Stimulated activated CD8-positive, alpha-beta memory T cell treated with anti-CD3 and anti-CD28 coated beads, Interleukin-2, amount 100 ng/mL, for 48 hours (primary cell): ENCODE measurements around the gene RFPL3.
"Not testable (repeated sequence)": the region's sequence is repeated elsewhere in the genome, so short reads cannot be mapped to it uniquely, and the experiment has no call there.

Experiments used
- DNase-seq, 2 donors: peaks; one replicate each; pipeline ENCODE4 v3.0.0-alpha.2; 2020; ENCODE audit warnings: low read depth in 2 of 2

RFPL3 gene

DNA sequence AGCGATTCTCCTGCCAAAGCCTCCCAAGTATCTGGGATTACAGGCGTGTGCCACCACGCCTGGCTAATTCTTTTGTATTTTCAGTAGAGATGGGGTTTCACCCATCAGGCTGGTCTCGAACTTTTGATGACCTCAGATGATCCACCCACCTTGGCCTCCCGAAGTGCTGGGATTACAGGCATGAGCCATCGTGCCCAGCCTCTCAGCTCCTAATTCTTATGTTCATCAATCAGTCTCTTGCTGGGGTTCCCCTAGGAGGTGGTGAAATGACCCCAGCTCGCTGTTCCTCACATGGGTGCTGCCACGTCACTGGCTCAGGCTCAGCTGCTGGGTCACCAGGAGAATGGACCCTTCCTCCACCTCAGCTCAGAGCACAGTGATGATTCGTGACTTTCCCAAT is at the start of gene RFPL3:
TSS of gene RFPL3 (plus strand) at position 301 of the 400 bp plus-strand sequence. CDS start 205 bp downstream, outside the sequence.
- DNase-seq = not testable (repeated sequence)

DNA sequence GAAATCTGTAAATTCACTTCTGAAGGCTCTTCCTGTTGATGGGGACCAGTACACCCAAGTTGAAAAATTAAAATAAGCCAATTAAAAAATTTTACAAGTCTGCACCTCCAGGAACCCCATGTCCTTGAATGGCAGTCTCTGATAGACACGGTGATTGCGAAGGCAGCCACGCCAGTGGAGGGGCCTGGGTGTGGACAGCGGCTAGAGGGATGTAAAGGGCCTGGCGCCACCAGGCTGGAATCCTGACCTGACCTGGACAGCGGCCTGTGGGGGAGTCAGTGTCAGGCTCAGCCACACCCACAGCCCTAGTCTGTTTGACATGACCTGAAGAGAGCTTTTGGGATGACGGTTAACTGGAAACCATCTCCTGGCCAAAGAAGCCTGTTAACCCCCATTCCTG is 49.5 kb upstream of the RFPL3 start:
- no peak for DNase-seq

DNA sequence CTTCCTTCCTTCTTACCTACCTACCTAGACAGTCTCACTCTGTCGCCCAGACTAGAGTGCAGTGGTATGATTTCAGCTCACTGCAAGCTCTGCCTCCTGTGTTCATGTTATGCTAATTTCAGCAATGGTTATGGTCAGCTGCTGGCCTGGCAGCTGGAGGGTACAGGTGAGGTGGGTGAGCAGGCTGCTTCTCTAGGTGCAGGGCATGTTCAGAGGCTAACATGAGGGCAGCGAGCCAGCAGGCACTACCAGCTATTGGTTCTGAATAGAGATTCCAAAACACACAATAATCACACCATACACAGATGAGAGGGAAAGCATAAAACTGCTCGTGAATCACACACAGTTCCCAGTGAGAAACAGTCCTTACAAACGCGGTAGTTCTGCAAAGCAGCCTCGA is 48.7 kb upstream of the RFPL3 start:
- no peak for DNase-seq

DNA sequence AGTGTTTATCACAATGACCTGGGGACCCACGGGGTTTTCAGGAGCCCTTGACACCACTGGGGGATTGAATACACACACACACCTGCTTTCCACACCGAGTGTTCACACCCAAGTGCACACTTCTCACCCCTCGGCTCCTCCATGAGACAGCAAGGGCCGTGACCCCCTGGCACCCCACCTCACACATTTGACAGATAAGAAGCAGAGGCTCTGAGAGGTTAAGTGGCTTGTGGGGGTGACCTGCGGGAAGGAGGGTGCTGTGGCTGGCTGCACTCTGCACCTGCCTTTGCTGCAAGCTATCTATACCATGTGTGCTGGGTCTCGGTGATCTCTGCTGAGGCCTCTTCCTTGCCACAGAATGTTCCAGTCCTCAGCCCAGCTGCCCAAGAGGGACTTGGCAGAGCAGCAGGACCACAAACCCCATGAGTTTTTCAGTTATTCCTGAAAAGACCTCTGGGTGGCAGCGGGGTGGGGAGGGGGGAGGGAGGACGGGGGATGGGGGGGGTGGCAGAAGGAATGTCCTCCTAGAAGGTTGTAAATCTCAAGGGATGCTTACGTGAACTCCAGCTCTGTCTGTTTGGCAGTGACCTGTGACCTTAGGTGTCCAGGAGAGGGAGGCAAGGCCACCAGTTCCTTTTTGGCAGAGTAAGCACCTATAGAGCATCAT is 47.9 kb upstream of the RFPL3 start:
- no peak for DNase-seq

DNA sequence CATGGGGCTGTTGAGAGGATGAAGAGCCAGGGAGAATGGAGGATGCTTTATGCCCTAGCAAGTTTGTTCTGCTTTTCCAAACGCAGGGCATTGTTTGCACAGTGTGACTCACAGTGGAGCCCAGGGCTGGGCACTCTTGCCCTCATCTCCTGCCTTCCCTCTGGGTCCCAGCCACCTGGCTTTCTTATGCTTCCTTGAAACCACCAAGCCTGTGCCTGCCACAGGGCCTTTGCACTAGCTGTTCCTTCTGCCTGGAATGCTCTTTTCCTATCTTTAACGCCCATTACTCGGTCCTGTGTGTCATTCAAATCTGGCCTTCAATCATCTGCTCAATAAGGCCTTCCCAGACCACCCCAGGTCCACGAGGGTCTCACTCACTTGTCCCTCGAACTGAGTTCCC is 46.9 kb upstream of the RFPL3 start:
- DNase-seq = no peak

DNA sequence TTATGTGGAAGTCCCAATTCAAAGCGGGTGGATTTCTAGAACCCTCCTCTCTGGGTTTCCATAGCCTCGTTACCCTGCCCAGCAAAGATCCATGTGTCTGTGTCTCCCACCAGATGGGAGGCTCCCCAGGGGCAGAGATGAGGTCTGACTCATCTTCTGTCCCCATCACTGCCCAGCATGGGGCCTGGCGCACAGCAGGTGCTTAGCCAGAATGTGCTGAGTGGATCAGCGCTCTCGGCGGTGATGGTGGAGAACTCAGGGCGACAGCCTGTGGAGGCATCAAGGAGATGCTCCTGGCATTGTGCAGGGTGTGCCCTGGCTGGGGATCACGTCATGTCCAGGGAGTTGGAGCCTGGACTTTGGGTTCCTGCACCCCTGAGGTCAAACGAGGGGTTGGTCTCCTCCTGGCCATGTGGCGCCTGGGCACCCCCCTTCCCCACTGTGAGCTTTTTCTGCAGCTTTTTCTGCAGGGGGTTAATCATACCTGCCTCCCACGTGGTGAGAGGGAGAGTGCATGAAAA is 46.1 kb upstream of the RFPL3 start:
- no peak for DNase-seq

DNA sequence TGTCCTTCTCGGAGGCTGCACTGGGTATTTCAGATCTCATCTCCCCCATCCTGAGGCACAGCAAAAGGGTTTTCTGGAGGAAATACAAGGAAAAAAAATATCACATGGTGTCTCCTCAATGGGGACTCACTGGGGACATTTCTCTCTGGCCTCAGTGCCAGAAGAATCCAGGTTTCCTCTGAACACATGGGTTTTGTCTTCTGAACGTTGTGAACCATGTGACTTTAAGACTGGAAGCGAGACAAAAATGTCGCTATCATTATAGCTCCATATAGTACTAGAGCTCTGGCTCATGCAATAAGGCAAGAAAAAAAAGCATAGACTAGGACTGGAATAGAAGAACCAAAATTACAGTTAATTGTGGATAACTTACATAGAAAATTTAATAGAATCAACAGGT is 44.9 kb upstream of the RFPL3 start:
- DNase-seq = no peak

DNA sequence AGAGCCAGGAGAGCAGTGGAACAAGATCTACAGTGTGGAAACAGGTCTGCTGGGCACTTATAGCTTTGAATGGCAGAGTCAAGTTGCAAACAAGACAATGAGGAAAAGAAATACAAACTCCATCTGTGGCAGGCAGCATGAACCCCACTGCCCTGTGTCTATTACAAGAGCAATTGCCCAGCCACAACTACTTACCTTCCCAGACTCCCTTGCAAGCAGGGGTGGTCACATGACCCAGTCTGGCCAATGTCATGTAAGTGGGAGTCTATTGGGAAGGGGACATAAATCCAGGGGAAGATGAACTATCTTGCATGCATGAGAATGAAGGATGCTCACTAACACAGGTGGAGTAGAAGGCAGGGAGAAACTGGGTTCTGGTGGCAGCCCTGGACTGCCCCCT is 44.1 kb upstream of the RFPL3 start:
- DNase-seq = no peak

DNA sequence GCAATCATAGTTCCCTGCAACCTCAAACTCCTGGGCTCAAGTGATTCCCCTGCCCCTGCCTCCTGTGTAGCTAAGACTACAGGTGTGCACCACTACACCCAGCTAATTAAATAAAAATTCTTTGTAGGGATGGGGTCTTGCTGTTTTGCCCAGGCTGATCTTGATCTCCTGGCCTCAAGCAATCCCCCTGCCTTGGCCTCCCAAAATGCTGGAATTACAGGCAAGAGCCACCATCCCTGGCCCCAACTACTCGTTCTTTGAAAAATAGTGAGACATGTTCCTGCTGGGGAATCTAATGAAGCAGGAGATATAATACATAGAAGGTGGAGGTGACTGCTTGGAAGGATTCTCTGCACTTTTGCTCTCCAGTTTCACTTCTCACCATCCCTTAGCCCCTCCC is 40.1 kb upstream of the RFPL3 start:
- DNase-seq = no peak

DNA sequence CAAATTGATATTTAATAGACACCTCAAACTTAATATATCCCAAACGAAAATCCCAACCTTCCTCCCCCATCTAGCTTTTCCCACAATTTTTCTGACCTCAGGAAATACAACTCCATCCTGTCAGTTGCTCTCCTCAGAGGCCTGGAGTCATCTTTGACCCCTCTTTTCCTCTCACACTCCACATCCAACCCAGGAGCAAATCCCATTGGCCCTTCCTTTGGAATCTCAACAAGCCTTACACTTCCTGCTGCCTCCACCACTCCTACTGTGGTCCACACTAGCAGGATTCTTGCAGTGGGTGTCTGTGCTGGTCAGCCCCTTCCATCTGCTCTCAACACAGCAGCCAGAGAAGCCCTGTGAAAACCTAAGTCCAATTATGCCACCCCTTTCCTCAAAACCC is 39.3 kb upstream of the RFPL3 start:
- no peak for DNase-seq

DNA sequence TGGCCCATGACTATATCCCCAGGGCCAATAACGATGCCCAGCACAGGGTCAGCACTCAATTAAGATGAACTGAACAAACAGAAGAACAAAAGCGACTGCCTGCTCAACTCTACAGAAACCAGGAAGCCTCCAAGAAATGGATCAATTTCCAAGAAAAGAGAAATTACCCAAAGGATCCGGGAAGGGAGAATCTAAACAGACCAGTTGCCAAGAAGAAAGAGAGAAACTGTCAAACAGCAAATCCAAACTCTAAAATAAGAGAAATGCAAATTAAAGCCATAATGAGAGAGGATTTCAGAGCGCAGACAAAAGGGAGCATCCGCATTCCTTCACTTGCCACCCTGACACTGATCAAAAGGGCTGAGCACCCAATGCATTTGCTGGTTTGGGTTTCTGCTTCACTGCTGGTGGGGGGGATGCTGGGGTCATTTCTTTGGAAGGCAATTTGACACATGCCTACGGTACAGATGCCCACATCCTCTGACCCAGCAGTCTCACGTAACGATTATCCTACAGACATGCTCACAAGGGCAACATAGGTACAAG is 37.7 kb upstream of the RFPL3 start:
- no peak for DNase-seq

DNA sequence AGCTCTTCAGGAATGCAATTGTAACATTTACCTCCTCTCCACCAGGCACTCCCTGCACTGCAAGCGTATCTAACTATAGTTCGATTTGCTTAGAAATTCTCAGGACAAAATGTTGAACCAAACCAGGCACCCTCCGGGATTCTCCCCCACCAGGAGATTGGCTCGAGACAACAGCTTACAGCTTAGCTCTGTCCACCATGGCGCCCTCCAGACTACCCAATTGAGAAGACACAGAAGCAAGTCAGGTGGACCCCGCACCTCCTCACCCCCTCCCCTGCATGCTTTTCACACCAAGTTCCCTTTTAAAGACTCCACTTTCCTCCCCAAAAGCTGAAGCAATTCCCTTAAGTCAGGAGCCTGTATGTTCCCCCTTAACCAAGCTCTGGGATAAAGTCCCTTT is 34.7 kb upstream of the RFPL3 start:
- no peak for DNase-seq

DNA sequence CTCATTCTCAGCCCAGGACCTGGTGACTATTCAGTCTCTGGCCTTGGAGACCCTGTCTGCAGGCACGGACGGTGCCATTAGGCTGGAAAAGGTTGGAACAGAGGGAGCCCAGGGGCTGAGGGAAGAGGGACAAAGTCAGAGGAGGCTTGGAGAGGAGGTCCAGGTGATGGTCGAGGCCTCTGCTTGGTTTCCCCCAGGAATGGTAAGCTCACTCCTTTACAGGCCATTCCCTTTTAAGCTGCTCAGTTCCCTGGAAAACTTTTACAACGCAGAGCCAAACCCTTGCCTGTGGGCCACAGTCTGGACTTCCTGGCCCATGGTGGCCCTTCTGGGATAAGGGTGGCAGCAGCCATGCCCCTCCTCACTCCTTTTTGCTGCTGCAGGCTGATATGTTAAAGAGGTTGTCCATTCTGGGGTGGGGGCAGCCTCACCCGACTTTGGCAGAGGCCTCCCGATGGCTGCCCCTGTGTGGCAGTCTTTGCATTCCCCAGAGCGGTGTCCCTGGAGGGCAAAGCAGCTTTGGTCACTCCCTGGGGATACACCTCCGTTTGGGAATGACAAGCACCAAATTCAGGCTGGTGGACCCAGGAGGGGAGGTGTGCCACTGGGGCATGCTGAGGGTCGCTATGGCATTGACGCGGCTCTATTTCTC is 34.0 kb upstream of the RFPL3 start:
- no peak for DNase-seq

DNA sequence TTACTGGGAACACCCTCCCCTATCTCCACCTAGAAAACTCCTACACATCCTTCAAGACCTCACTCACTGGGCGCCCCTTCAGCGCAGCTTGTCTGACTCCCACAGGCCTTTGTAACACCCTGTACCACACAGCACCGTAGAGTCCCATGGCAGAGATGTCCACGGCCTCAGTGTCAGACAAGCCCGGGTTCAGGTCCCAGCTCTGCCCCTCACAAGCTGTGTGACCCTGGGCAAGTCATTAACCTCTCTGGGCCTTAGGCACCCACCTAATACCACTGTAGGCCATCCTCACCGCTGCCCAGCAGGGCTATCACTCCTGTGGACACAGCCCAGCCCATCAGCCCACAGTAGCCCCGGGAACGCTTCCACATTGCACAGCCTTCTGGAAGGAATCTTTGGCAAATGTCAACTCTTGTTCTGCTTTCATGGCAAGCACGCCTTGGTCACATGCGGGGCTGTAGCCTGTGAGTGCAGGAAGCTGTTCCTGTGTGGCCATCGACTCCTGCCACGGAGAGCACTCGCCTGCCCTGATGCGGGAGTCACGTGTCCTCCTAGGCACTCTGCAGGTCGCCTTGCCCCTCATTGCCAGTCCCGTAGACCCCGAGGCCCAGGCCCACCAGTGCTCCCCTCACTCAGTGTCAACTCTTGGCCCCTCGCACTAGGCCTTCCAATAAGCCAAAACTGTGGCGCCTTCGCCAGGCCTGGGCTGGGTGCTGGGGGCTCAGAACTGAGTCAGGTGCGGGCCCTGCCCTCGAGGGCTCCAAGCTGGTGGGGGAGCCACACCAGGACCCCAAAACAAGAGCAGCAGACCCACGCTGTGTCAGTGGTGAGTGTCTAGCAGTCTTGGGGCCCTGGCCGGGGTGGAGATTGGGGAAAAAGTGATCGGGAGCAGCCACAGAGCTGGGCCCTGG is 32.9 kb upstream of the RFPL3 start:
- no peak for DNase-seq

DNA sequence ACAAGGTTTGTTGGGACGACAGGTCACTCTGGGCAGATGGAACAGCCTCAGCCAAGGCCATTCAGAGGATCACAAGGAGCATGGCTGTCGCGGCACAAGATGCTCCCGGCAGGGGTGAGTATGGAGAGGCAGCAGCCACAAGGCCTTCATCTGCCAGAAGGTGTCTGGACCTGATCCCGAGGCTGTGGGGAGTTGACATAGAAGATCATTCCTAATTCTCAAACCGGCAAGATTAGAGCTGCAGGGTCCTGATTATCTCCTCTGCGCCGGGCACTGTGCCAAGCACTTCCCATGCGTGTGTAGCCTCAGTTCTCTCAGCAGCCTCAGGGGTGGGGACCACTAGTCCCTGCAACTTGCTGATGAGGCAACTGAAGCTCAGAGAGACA is 32.3 kb upstream of the RFPL3 start:
- DNase-seq = no peak

DNA sequence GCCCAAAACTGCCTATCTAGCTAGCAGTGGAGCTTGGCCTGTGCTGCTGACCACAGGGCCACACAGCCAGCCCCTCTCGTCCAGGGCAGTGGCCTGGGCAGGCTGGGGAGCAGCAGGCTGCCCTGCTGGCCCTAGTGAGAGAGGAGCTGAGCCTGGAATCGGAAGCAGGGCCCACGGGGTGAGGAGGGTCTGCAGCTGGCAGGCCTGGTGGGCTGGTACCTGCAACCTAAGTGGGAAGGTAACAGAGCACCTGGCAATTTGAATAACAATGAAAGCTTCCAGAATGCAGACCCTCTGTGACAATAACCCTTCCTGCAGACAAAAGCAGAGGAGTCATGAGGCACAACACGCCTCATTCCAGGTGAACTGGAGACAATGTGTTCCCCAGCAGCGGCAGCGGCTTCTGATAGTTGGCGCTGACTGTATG is 31.8 kb upstream of the RFPL3 start:
- no peak for DNase-seq

DNA sequence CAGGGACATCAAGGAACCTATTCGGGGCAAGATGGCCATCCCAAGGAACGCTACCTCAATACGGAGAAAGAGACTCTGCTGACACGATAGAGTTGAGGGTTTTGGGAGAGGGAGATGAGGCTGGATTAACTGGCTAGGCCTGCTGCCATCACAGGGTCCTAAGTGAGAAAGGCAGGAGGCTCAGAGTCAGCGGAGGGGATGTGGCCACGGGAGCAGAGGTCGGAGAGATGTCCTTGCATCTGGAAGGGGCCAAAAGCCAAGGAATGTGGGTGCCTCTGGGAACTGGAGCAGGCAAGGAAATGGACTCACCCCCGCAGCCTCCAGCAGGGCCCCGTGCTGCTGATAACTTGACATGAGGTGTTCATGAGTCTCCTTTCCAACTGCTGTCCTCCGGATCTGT is 31.0 kb upstream of the RFPL3 start:
- no peak for DNase-seq

DNA sequence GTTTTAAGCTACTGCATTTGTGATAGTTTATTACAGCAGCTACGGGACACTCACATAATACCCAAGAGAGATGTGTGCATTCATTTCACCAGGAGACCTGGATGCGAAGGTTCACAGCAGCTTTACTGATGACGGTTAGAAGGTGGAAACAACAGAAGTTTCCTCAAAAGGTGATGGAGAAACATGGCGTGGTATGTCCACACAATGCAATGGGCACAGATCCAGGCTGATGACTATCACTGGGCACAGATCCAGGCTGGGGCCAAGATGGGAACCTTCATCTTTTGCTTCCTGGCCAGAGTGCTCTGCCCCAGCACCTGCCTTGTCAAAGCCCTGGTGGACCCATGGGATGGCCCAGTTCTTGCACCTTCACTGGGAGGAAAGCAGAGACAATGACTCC is 30.6 kb upstream of the RFPL3 start:
- DNase-seq = no peak

DNA sequence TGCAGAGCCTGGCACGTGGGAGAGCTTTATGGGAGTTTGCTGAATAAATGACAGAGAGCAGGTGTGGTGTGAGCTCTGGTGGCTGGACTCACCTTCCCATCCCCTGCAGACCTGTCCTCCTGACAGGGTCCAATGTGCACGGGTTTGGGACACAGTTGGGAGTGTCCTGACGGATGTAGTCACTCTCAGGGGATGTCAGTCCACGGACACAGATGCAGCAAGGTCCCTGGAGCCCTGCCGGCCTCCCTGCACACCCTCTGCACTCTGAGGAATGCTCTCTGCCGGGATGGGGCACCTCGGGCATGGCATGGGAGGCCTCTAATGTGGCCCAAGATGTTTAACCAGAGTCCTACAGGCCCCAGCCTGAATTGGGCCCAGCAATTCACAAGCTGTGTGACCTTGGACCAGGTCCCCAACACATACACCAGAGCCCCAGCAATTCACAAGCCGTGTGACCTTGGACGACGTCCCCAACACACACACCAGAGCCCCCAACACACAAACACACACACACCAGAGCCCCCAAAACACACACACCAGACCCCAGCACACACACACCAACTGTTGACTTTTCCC is 30.0 kb upstream of the RFPL3 start:
- no peak for DNase-seq

DNA sequence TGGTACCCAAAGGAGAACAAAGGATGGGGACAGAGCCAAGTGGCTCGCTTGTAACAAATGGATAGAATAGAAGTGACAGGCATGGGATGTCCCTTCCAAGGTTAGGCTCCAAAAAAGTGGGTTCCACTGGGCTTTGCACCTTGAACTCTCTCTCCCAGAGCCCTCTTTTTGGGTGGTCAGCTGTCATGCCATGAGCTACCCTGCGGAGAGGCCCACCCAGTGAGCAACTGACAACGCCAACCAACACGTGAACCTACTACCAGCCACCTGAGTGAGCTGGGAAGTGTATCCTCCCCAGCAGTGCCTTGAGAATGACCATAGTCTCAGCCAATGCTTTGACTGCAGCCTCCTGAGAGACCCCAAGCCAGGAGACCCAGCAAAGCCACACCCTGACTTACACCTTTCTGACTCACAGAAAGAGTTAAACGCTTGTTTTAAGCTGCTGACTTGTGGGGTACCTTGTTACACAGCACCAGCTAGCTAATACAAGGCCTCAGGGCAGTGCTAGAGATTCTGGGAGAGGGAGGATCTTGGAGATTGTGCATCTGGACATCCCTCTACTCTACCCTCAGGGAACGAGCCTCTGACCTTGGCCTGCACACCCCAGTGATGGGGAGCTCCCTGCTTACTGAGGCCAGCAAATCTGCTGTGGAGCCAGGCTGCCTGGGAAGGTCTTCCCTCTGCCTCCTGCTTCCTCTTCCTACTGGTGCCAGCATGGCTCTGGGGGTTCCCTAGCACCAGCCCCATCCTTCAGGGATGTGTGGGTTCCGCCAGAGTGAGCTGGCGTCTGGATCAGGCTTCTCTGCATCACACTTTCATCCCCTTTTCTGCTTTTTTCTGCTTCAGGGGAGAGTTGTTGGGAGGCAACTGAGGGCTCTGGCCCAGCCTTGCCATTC is 29.1 kb upstream of the RFPL3 start:
- DNase-seq = no peak

DNA sequence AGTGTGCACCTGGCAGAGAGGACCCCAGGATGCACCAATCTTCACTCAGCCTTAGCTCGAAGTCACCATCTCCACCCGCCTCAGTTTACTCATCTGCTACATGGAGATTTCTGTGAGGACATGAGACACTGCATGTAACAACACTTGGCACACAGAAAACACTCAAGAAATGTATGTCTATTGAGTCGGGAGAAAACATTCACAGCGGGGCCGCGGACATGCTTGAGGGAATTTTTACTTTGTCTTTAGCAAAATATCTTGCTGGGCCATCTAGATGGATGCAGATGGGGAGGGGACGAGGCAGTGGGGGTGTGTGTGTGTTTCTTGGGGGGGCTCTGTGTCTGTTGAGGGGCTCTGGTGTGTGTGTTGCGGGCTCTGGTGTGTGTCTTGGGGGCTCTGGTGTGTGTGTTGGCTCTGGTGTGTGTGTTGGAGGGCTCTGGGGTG is 28.4 kb upstream of the RFPL3 start:
- no peak for DNase-seq
